ENCODE results near the gene STRA6. TPM values are rescaled to one million over a fixed set of nuclear protein-coding genes. Genes with fewer than 3 reads are reported as not detected.

Gene STRA6
- total and polyA plus RNA-seq, 4 donors = 0.16 to 0.51 (median 0.49) TPM; not detected in 1

- intact Hi-C loops (cut with DNase I) = no loop called here
- WGBS, 2 donors = 81 to 84% methylated on average over 11 of the region's 11 CpGs
- DNase-seq = no peak
- no peak for ATAC-seq (ENCODE audit: low FRiP score)
- H3K27me3 ChIP-seq (ENCODE audit: control insufficient read depth in 1 of 2, insufficient read depth in 2 of 2, low read length in 1 of 2) = no peaks in the 10 kb centered on the region
- no peak overlapping the region for H3K27ac ChIP-seq (ENCODE audit: low read depth in 1 of 2, low read length in 2 of 2)
- no peaks in the 10 kb centered on the region for H3K36me3 ChIP-seq (ENCODE audit: control insufficient read depth in 1 of 2, insufficient read depth in 2 of 2, low read length in 1 of 2)
- H3K9me3 ChIP-seq (ENCODE audit: control insufficient read depth, low read length) = no peaks in the 10 kb centered on the region
- H3K4me3 ChIP-seq (ENCODE audit: low read length in 2 of 2) = no peak overlapping the region
- H3K4me1 ChIP-seq (ENCODE audit: control insufficient read depth in 1 of 2, insufficient read depth in 2 of 2, low read length in 2 of 2) = no peaks in the 10 kb centered on the region
Measured at GRCh38 chr15:74220475-74221248, 18.1 kb upstream of the STRA6 start.

DNA sequence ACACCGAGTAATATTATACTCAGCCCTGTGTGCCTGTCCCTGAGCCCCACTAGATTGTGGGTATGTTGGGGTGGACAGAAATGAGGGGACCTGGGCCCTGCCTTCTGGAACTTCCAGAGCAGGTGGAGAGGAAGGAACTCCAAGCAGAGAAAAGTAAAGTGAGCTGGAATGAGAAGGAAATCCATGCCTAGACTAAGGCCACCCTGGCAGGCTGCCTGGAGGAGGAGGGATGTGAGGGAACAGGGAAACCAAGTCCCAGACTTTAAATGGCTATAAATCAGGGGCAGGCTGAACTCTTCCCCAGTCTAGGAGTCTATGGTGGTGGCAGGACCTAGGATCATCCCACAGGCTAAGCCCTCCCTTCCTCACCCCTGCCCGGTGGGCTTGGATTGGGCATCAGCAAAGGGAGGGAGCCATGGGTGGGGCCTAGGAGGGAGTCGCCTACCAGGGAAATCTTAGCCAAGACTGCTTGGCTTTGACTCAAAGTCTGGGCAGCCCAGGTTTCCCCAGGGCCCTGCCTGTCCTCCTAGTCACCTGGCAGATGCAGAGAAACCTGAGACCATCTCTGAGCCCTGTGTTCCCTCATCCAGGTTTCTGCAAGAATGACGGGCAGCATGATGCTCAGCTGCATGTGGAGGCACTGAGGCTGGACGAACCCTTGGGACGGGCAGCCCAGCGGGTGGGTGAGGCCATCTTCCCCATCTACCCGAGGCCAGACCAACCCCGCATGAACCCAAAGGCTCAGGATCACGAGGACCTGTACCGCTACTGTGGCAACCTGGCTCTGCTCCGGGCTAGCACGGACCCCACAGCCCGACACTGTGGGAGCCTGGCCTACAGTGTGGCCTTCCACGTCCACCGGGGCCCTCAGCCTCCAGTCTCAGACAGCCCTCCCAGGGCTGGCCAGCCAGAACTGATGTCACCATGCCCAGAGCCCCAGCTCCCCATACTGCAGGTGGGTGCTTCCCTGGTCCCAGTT is 15.6 kb upstream of the STRA6 start:
- 92 to 93% methylated on average over 16 of the region's 16 CpGs for WGBS, 2 donors
- intact Hi-C loops (cut with DNase I) = no loop called here
- Histone ChIP-seq H3K4me1 (ENCODE audit: control insufficient read depth in 1 of 2, insufficient read depth in 2 of 2, low read length in 2 of 2) (no peaks in the 10 kb centered on the region), H3K9me3 (ENCODE audit: control insufficient read depth, low read length) (no peaks in the 10 kb centered on the region), H3K27me3 (ENCODE audit: control insufficient read depth in 1 of 2, insufficient read depth in 2 of 2, low read length in 1 of 2) (no peaks in the 10 kb centered on the region), H3K4me3 (ENCODE audit: low read length in 2 of 2) (no peak overlapping the region), H3K27ac (ENCODE audit: low read depth in 1 of 2, low read length in 2 of 2) (no peak overlapping the region), H3K36me3 (ENCODE audit: control insufficient read depth in 1 of 2, insufficient read depth in 2 of 2, low read length in 1 of 2) (no peaks in the 10 kb centered on the region)
- ATAC-seq (ENCODE audit: low FRiP score) (no peak), DNase-seq (no peak)

GRCh38 chr15:74216949-74217348 is 14.4 kb upstream of the STRA6 start:
- Histone ChIP-seq H3K36me3 (ENCODE audit: control insufficient read depth in 1 of 2, insufficient read depth in 2 of 2, low read length in 1 of 2) (no peaks in the 10 kb centered on the region), H3K4me1 (ENCODE audit: control insufficient read depth in 1 of 2, insufficient read depth in 2 of 2, low read length in 2 of 2) (no peaks in the 10 kb centered on the region), H3K4me3 (ENCODE audit: low read length in 2 of 2) (no peak overlapping the region), H3K9me3 (ENCODE audit: control insufficient read depth, low read length) (no peaks in the 10 kb centered on the region), H3K27me3 (ENCODE audit: control insufficient read depth in 1 of 2, insufficient read depth in 2 of 2, low read length in 1 of 2) (no peaks in the 10 kb centered on the region), H3K27ac (ENCODE audit: low read depth in 1 of 2, low read length in 2 of 2) (no peak overlapping the region)
- intact Hi-C loops (cut with DNase I) = no loop called here
- WGBS, 2 donors = 75 to 76% methylated on average over 3 of the region's 3 CpGs
- no peak for ATAC-seq (ENCODE audit: low FRiP score)
- DNase-seq = no peak

GRCh38 chr15:74215958-74216357 is 13.4 kb upstream of the STRA6 start:
- no peak overlapping the region for H3K27ac ChIP-seq (ENCODE audit: low read depth in 1 of 2, low read length in 2 of 2)
- no peaks in the 10 kb centered on the region for H3K4me1 ChIP-seq (ENCODE audit: control insufficient read depth in 1 of 2, insufficient read depth in 2 of 2, low read length in 2 of 2)
- no peaks in the 10 kb centered on the region for H3K27me3 ChIP-seq (ENCODE audit: control insufficient read depth in 1 of 2, insufficient read depth in 2 of 2, low read length in 1 of 2)
- ATAC-seq (ENCODE audit: low FRiP score) (no peak), DNase-seq (no peak)
- 92 to 93% methylated on average over 8 of the region's 8 CpGs for WGBS, 2 donors
- no peak overlapping the region for H3K4me3 ChIP-seq (ENCODE audit: low read length in 2 of 2)
- no peaks in the 10 kb centered on the region for H3K36me3 ChIP-seq (ENCODE audit: control insufficient read depth in 1 of 2, insufficient read depth in 2 of 2, low read length in 1 of 2)
- intact Hi-C loops (cut with DNase I) = no loop called here
- no peaks in the 10 kb centered on the region for H3K9me3 ChIP-seq (ENCODE audit: control insufficient read depth, low read length)

- Histone ChIP-seq H3K4me3 (ENCODE audit: low read length in 2 of 2) (no peak overlapping the region), H3K27ac (ENCODE audit: low read depth in 1 of 2, low read length in 2 of 2) (no peak overlapping the region), H3K27me3 (ENCODE audit: control insufficient read depth in 1 of 2, insufficient read depth in 2 of 2, low read length in 1 of 2) (no peaks in the 10 kb centered on the region), H3K9me3 (ENCODE audit: control insufficient read depth, low read length) (no peaks in the 10 kb centered on the region), H3K4me1 (ENCODE audit: control insufficient read depth in 1 of 2, insufficient read depth in 2 of 2, low read length in 2 of 2) (no peaks in the 10 kb centered on the region), H3K36me3 (ENCODE audit: control insufficient read depth in 1 of 2, insufficient read depth in 2 of 2, low read length in 1 of 2) (no peaks in the 10 kb centered on the region)
- DNase-seq (no peak), ATAC-seq (ENCODE audit: low FRiP score) (no peak)
- 87 to 88% methylated on average over 6 of the region's 6 CpGs for WGBS, 2 donors
- intact Hi-C loops (cut with DNase I) = no loop called here
Measured at GRCh38 chr15:74214324-74215021, 11.9 kb upstream of the STRA6 start.

DNA sequence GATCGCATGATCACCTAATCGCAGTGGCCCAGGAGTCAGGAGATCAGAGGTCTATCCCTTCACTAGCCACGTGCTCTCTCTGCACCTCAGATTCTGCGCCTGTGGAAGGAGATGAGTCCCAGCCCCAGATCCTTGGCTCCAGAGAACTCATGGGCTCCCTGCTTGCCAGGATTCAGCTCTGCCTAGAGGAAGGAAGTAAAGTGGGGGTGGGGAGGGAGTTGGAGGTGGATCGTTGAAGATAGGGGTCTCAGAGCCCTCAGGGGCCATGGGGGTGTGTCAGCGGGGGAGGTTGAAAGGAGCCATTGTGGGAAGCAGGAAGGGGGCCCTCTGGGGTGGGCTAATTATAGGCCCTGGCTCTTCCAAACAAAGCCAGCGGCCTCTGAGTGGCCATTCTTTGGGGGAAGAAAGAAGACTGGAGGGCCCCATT is 11.3 kb upstream of the STRA6 start:
- Histone ChIP-seq H3K27me3 (ENCODE audit: control insufficient read depth in 1 of 2, insufficient read depth in 2 of 2, low read length in 1 of 2) (no peaks in the 10 kb centered on the region), H3K27ac (ENCODE audit: low read depth in 1 of 2, low read length in 2 of 2) (no peak overlapping the region), H3K36me3 (ENCODE audit: control insufficient read depth in 1 of 2, insufficient read depth in 2 of 2, low read length in 1 of 2) (no peaks in the 10 kb centered on the region), H3K9me3 (ENCODE audit: control insufficient read depth, low read length) (no peaks in the 10 kb centered on the region), H3K4me3 (ENCODE audit: low read length in 2 of 2) (no peak overlapping the region), H3K4me1 (ENCODE audit: control insufficient read depth in 1 of 2, insufficient read depth in 2 of 2, low read length in 2 of 2) (no peaks in the 10 kb centered on the region)
- intact Hi-C loops (cut with DNase I) = no loop called here
- DNase-seq = no peak
- WGBS, 2 donors = 78 to 84% methylated on average over 7 of the region's 7 CpGs
- ATAC-seq (ENCODE audit: low FRiP score) = no peak

- no peak for DNase-seq
- H3K36me3 ChIP-seq (ENCODE audit: control insufficient read depth in 1 of 2, insufficient read depth in 2 of 2, low read length in 1 of 2) = no peaks in the 10 kb centered on the region
- intact Hi-C loops (cut with DNase I) = no loop called here
- H3K27me3 ChIP-seq (ENCODE audit: control insufficient read depth in 1 of 2, insufficient read depth in 2 of 2, low read length in 1 of 2) = no peaks in the 10 kb centered on the region
- no peaks in the 10 kb centered on the region for H3K4me1 ChIP-seq (ENCODE audit: control insufficient read depth in 1 of 2, insufficient read depth in 2 of 2, low read length in 2 of 2)
- no peak overlapping the region for H3K27ac ChIP-seq (ENCODE audit: low read depth in 1 of 2, low read length in 2 of 2)
- no peak for ATAC-seq (ENCODE audit: low FRiP score)
- H3K4me3 ChIP-seq (ENCODE audit: low read length in 2 of 2) = no peak overlapping the region
- WGBS, 2 donors = 86 to 91% methylated on average over 9 of the region's 9 CpGs
- H3K9me3 ChIP-seq (ENCODE audit: control insufficient read depth, low read length) = no peaks in the 10 kb centered on the region
Measured at GRCh38 chr15:74212494-74212893, 9.9 kb upstream of the STRA6 start.

- no peak overlapping the region for H3K4me3 ChIP-seq (ENCODE audit: low read length in 2 of 2)
- intact Hi-C loops (cut with DNase I) = no loop called here
- H3K36me3 ChIP-seq (ENCODE audit: control insufficient read depth in 1 of 2, insufficient read depth in 2 of 2, low read length in 1 of 2) = no peaks in the 10 kb centered on the region
- no peak overlapping the region for H3K27ac ChIP-seq (ENCODE audit: low read depth in 1 of 2, low read length in 2 of 2)
- DNase-seq (no peak), ATAC-seq (ENCODE audit: low FRiP score) (no peak)
- H3K27me3 ChIP-seq (ENCODE audit: control insufficient read depth in 1 of 2, insufficient read depth in 2 of 2, low read length in 1 of 2) = no peaks in the 10 kb centered on the region
- 100% methylated on average over 1 of the region's 1 CpG for WGBS, 2 donors
- no peaks in the 10 kb centered on the region for H3K9me3 ChIP-seq (ENCODE audit: control insufficient read depth, low read length)
- H3K4me1 ChIP-seq (ENCODE audit: control insufficient read depth in 1 of 2, insufficient read depth in 2 of 2, low read length in 2 of 2) = no peaks in the 10 kb centered on the region
Measured at GRCh38 chr15:74211656-74212055, 9.1 kb upstream of the STRA6 start.
